GM12878 (cell line): ENCODE results near the gene CAPN15.
"Not testable (repeated sequence)": the region's sequence is repeated elsewhere in the genome, so short reads cannot be mapped to it uniquely, and the experiment has no call there.

Experiments
- ATF2 ChIP-seq: IDR thresholded peaks from 2 replicates; pipeline ENCODE4 v1.6.1; 2012; ENCODE audit warnings: low read length, inconsistent platforms
- EZH2 ChIP-seq: IDR thresholded peaks from 2 replicates; pipeline ENCODE4 v1.6.1; 2012; ENCODE audit warnings: low read depth, mild to moderate bottlenecking, control low read depth, inconsistent platforms, low read length, borderline replicate concordance; ENCODE audit not compliant: control insufficient read depth
- MAX ChIP-seq: IDR thresholded peaks from 2 replicates; pipeline ENCODE4 v1.6.1; 2012; ENCODE audit warnings: low read depth, low read length, improper control_type of control experiment
- NR2C2 ChIP-seq: IDR thresholded peaks from 2 replicates; pipeline ENCODE4 v1.6.1; 2011; ENCODE audit warnings: borderline replicate concordance, low read depth; ENCODE audit not compliant: control insufficient read depth, insufficient read length
- POLR2A ChIP-seq: IDR thresholded peaks from 2 replicates; pipeline ENCODE4 v1.6.1; 2011; ENCODE audit warnings: low read depth, mild to moderate bottlenecking, low read length
- POLR2AphosphoS2 ChIP-seq: IDR thresholded peaks from 2 replicates; pipeline ENCODE4 v1.6.1; 2011; ENCODE audit warnings: low read depth, mild to moderate bottlenecking, low read length, improper control_type of control experiment, moderate library complexity
- PRDM15 ChIP-seq: fragments of 450-650 bp; formaldehyde crosslinking; IDR thresholded peaks from 2 replicates; pipeline ENCODE4 v1.4.0; 2020; ENCODE audit warnings: mild to moderate bottlenecking, moderate library complexity
- SRF ChIP-seq, 2 experiments: IDR thresholded peaks; 2 replicates each; pipeline ENCODE4 v1.6.1; 2011; ENCODE audit warnings: low read depth in 2 of 2, low read length in 2 of 2, mild to moderate bottlenecking in 1 of 2, moderate library complexity in 1 of 2
- YBX1 ChIP-seq: fragments of 450-650 bp; IDR thresholded peaks from 2 replicates; pipeline ENCODE4 v1.6.1; 2016; ENCODE audit warnings: antibody characterized with exemption
- YY1 ChIP-seq: IDR thresholded peaks from 2 replicates; pipeline ENCODE4 v1.6.1; 2011; ENCODE audit warnings: low read depth, mild to moderate bottlenecking, low read length
- ZZZ3 ChIP-seq: IDR thresholded peaks from 2 replicates; pipeline ENCODE4 v1.6.1; 2011; ENCODE audit warnings: low read depth; ENCODE audit not compliant: control insufficient read depth, insufficient read length
- TF ChIP-seq, protein P1 (sequence below): IDR thresholded peaks from 2 replicates; pipeline ENCODE4 v1.6.1; 2012; ENCODE audit warnings: mild to moderate bottlenecking, low read depth, low read length
- TF ChIP-seq, protein P2 (sequence below): IDR thresholded peaks from 2 replicates; pipeline ENCODE4 v1.6.1; 2011; ENCODE audit warnings: low read depth, mild to moderate bottlenecking, low read length, moderate library complexity, borderline replicate concordance; ENCODE audit errors: extremely low read depth

DNA sequence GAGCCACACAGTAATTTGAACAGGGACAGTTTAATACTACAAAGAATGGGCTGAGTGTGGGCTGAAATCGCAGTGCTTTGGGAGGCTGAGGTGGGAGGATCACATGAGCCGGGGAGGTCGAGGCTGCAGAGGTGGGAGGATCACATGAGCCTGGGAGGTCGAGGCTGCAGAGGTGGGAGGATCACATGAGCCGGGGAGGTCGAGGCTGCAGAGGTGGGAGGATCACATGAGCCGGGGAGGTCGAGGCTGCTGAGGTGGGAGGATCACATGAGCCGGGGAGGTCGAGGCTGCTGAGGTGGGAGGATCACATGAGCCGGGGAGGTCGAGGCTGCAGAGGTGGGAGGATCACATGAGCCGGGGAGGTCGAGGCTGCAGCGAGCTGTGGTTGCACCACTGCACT, 32.8 kb upstream of the CAPN15 start:
- not testable (repeated sequence) for TF ChIP-seq ATF2; MAX; ZZZ3; EZH2; YBX1; POLR2AphosphoS2; PRDM15 (CRISPR knock-in tag); SRF (IDR thresholded peaks at IDR 0.05; ENCODE audit: low read depth in 2 of 2, low read length in 2 of 2); POLR2A; NR2C2; YY1
- TF ChIP-seq, protein P1, sequence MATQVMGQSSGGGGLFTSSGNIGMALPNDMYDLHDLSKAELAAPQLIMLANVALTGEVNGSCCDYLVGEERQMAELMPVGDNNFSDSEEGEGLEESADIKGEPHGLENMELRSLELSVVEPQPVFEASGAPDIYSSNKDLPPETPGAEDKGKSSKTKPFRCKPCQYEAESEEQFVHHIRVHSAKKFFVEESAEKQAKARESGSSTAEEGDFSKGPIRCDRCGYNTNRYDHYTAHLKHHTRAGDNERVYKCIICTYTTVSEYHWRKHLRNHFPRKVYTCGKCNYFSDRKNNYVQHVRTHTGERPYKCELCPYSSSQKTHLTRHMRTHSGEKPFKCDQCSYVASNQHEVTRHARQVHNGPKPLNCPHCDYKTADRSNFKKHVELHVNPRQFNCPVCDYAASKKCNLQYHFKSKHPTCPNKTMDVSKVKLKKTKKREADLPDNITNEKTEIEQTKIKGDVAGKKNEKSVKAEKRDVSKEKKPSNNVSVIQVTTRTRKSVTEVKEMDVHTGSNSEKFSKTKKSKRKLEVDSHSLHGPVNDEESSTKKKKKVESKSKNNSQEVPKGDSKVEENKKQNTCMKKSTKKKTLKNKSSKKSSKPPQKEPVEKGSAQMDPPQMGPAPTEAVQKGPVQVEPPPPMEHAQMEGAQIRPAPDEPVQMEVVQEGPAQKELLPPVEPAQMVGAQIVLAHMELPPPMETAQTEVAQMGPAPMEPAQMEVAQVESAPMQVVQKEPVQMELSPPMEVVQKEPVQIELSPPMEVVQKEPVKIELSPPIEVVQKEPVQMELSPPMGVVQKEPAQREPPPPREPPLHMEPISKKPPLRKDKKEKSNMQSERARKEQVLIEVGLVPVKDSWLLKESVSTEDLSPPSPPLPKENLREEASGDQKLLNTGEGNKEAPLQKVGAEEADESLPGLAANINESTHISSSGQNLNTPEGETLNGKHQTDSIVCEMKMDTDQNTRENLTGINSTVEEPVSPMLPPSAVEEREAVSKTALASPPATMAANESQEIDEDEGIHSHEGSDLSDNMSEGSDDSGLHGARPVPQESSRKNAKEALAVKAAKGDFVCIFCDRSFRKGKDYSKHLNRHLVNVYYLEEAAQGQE, result not testable (repeated sequence)
- TF ChIP-seq, protein P2, sequence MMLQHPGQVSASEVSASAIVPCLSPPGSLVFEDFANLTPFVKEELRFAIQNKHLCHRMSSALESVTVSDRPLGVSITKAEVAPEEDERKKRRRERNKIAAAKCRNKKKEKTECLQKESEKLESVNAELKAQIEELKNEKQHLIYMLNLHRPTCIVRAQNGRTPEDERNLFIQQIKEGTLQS, result not testable (repeated sequence)
